NCI-H82 treated with DMSO at 0.1 percent for 48 hours (cell line): ENCODE results near the gene DERL2.

Source experiments
- DNase-seq: peaks from one replicate; lab custom pipeline; 2025; ENCODE audit not compliant: unreplicated experiment; lab: John Stamatoyannopoulos, UW

DERL2 gene

DNA sequence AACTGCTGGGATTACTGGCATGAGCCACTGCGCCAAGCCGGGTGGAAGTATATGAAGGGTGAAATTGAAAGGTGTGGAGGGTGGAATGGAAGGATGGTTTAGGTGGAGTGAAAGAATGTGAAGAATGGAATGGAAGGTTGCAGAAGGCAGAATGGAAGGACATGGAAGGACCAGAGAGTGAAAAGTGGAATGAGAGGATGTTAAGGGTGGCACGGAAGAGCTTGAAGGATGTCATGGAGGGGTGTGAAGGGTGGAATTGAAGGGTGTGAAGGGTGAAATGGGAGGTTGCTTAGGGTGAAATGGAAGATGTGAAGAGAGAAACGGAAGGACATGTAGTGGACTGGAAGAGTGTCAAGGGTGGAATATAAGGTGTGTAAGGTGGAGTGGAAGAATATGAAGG, 16.6 kb upstream of the DERL2 start:
- DNase-seq, result no peak

DNA sequence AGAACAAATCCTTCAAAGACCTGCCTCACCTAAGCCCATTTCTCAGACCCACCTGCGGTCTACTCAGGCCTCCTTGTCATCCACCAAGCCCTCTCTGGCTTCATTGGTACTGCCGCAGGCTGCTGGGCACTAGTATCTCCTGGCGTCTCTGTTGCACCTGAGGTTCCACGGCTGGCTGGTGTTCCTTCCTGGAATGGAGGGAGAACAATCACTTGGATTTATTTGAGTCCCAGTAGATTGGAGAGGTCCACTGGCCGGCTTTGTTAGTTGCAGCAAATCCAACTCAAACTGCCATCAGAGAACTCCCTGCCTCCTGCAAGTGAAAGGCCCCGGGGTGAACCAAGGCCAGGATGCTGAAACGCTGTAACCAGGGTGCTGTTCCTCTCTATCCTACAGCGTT, 15.7 kb upstream of the DERL2 start:
- DNase-seq, result no peak

DNA sequence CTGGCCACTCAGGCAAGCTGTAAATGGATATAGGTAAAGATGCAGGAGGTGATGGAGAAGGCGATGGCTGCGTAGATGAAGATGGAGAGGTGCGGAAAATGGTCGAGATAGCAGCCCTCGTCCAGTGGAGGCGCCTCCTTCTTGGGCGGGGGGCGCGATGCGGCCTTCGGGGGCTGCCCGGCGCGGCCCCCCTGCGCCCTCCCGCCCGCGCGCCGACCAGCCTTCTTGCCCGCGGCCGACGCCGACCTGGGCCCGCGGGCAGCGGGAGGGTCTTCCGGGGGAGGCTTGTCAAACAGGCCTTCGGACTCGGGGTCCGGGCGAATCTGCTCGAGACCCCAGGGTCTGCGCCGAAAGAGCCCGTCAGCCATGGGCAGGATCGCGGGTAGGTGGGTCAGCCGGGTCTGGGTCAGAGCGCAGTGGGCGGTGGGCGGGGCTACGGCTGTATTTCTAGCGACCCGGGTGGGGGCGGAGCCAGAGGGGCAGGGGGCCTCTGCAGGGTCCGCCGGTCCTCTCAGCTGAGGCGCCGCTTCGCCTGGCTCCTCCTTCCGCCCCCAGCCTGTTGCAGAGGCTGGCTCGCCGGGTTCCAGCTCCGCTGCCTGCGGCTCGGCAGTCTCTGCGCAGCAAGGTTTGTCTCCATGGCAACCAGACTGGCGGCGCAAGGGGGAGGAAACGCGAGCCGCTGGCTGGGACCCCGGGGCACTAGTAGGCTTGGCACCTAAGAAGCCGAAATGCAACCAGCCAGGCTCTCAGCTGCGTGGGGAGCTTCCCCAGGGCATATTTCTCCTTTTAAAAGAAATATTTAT, 14.8 kb upstream of the DERL2 start:
- peak; percentile 82 for DNase-seq

DNA sequence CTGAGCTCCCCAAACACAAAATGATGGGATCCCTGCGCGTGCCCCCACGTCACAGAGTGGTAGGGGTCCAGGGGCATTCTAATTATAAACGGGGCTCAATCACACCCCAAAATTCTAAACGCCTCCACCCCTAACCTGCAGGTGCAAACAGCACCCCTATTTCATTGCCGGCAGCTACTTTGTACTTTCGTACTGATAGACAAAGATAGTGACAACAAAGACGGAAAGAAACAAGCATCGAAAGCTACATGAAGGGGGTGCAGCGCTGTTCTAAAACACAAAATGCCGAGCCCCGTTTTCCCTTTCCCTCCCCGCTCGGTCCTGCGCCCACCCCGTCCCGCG, 14.2 kb upstream of the DERL2 start:
- DNase-seq, result no peak

DNA sequence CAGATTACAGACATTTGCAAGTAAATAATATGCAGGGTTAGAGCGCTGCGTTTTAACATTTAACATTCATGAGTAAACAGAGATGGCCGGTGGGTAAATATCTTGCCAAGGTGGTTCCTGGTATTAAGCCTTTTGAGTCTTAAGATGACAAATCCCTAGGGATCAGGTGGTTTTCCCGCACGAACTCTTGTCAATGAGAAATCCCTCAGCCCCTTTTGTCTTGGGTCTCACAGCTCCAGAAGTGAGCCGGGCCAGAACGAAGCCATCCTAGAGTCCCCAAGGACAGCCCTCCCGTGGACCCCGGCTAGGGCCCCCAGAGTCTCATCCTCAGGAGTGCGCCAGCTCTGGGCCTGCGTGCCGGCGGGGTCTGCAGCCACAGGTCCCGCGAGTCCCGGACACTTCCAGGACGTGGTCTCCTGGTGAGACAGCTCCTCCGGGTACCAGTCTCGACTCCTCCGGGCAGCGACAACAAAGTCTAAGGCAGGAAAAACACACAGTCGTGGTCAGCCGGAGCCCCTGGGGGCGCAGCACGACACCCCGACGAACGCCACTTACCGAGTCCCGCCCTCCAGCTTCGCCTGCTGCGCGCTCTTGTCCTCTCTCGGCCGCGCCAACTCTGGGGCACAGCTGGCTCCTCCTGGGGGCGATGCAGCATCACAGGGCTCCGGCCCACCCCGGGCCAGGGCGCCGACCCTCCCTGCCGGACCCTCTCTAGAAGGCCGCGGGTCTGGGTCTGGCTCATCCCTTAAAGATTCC, 13.7 kb upstream of the DERL2 start:
- no peak for DNase-seq

DNA sequence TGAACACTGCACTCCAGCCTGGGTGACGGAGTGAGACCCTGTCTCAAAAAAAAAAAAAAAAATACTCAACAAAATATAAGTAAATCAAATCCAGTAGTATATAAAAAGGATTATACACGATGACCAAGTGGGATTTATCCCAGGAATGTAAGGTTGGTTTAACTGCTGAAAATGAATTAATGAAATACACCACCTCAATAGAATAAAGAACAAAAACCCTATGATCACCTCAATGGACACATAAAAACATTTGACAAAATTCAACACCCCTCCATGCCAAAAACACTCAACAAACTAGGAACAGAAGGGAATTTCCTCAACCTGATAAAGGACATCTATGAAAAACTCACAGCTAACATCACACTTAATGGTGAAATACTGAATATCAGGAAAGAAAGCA, 7.0 kb upstream of the DERL2 start:
- DNase-seq, result no peak

DNA sequence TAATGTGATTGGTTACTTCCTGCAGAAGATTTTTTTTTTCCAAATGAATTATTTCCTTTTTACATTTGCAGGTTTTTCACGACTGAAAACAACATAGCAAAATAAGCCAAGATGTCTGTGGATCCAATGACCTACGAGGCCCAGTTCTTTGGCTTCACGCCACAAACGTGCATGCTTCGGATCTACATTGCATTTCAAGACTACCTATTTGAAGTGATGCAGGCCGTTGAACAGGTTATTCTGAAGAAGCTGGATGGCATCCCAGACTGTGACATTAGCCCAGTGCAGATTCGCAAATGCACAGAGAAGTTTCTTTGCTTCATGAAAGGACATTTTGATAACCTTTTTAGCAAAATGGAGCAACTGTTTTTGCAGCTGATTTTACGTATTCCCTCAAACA, 2.8 kb upstream of the DERL2 start:
- no peak for DNase-seq

DNA sequence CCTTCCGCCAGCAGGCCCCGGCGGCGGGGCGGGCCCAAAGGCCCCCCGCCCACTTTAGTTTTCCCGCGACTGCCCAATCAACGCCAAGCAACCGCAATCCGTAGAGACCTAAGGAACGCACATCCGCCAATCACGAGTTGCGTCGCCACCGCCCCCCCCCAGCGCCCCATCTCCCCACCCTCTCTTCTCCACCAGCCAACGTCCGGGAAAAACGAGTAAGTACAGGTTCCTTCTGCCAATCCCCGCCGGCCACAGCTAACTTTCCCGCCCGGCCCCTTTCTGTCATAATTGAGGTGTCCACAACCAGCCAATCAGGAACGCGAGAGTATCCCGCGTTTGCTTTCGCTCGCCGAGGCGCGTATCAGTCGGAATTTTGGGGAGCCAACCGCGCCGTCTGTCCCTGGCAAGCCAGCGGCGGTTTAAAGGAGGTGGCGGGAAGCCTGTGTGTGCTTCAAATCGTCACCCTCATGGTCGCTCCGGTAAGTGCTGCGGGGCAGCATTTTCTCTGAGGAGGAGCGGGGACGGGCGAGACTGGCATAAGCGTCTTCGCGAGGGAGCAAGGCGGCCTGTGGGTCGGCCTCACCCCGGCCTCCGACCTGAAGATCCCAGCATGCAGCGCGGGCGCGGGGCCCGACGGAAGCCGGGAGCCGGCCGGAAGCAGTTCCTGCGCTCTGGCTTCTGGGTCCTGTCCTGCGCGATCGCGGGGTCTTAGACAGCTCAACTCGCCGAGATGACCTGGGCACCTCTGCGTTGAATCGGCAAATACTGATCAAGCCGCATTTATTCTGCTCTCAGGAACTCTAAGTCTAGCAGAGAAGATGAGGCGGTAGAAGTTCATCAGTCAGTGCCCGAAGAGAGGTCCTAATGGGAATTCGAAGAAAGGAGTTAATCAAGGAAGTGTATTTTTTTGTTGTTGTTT, 487 bp upstream of the DERL2 start, which contains the start of gene MIS12:
Gene MIS12, plus strand, starts transcription at position 361 of the 919 bp plus-strand sequence. CDS start 2,297 bp downstream, outside the sequence.
- peak; percentile 100 for DNase-seq

DNA sequence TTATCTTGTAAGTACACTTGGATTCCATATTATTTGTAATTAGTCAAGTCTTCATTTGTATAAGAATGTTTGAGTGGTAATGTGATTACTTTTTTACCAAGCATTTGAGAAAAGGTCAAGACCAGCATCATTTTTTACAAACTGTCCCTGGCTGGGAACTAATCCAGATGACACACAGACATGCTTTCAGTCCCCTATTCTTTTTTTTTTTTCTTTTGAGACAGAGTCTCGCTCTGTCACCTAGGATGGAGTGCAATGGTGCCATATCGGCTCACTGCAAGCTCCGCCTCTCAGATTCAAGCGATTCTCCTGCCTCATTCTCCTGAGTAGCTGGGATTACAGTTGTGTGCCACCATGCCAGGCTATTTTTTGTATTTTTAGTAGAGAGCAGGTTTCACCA, 4.5 kb downstream of the DERL2 start:
- DNase-seq, result no peak

DNA sequence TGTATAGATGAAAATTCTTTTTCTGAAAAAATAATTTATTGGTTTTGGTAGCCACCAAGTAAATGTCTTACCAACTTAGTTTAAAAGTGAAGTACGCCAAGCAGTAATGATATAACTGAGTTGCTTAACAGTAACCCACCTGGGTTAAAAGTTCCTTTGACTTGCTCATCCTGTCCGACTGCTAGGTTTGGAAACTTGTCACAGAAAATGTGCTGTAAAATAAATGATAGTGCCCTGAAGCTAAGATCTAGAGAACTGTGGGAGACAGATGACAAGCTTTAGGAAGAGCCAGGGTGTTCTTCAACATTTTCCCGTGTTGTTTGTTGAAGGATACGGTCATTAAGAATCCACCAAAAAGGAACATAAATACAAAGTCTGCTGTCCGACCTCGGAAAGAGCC, 5.0 kb downstream of the DERL2 start:
- no peak for DNase-seq

DNA sequence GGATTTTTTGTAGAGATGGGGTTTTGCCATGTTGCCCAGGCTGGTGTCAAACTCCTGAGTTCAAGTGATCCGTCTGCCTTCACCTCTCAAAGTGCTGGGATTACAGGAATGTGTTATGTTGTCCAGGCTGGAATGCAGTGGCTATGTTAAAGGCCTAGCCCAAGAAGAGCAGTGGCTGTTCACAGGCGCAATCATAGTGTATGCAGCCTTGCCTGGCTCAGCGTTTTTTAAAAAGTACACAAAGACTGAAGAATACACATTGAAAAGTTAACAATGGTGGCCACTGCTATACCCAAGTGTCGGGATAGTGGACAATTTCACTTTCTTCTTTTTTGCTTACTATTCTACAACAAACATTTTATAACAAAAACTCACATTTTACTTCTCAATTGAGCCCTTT, 7.0 kb downstream of the DERL2 start:
- no peak for DNase-seq

DNA sequence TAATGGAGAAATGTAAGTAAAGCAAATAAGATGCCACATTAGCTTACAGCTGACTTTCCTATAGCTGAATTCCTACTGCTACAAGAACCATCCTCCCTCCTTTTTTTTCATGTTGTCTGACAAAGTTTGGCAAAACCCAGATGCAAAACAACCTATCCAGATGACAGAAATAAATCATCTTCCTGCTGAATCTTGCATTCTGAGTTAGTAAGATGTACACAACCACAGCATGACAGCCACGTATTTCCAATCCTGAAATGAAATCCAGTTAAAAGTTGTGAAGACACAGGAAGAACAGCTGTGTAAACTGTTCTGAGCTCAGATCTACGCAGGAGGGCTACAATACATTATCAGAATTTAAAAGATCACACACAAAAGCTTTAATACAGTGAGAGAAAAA, 12.1 kb downstream of the DERL2 start:
- DNase-seq, result no peak

DNA sequence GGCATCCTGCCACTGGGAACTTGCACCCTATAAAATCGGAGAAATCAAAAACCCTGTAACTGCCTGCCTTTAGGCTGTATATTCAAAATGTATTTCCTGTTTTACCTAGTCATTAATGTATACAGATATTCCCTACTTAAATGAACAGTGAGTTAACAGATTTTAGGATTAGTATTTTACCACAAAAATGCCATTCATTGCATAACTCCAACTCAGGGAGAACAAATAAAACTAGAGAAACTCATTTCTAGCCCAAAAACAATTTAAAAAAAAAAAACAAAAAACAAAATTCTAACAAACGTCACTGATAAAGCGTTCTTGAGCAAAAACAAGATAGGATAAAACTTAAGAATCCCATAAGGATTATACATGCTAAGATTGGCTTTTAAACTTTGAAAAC, 13.5 kb downstream of the DERL2 start:
- DNase-seq, result no peak

DNA sequence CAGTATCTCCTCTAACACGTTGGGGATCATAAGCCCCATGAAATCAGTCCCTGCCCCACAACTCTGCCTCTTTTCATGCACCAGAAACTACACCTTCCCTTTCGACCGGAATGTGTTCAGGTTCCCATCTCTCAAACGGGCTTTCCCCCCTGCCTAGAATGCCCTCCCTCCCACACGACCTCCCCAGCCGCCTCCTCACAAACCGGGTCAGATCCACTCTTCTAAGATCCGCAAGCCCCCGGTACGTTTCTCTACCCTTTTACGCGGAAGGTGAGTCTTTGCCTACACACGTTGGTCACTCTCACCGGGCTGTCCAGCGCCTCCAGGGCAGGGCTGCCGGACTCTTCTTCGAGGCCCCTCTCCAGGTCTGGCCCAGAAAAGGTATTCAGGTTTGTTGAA, 17.9 kb downstream of the DERL2 start:
- DNase-seq, result no peak

DNA sequence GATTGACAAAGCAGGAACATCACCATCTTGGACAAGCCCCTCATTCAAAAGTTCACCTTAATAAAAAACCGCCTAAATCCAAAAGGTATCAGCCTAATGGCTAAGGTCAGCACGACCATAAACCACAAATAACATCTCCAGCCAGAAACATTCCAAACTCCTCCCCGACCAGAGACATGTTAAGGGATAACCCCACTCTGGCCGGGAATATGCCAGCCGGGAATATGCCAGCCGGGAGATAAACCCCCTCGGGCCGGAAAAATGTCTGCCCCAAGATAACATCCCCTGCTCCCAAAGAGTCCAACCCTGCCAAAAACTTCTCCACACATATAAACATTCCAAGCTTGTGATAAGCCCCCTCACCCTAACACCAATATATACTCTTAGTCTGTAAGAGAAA, 18.6 kb downstream of the DERL2 start:
- DNase-seq, result no peak

DNA sequence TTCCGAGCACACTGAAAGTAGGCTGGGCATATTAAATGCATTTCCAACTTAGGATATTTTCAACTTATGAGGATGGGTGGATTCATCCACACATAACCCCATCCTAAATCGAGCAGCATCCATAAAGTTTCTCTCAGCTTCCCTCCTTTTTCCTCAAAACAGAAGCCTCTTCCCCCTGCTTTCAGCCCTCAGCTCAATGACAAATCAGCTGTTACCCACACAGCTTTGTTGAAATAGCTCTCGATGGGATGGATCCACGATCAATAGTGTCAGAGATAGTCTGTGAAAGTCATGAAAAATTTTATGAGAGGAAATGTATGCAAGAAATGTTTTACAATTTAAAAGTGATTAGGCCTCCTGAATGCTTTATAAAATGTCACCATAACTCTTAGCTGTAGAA, 19.7 kb downstream of the DERL2 start:
- no peak for DNase-seq

DNA sequence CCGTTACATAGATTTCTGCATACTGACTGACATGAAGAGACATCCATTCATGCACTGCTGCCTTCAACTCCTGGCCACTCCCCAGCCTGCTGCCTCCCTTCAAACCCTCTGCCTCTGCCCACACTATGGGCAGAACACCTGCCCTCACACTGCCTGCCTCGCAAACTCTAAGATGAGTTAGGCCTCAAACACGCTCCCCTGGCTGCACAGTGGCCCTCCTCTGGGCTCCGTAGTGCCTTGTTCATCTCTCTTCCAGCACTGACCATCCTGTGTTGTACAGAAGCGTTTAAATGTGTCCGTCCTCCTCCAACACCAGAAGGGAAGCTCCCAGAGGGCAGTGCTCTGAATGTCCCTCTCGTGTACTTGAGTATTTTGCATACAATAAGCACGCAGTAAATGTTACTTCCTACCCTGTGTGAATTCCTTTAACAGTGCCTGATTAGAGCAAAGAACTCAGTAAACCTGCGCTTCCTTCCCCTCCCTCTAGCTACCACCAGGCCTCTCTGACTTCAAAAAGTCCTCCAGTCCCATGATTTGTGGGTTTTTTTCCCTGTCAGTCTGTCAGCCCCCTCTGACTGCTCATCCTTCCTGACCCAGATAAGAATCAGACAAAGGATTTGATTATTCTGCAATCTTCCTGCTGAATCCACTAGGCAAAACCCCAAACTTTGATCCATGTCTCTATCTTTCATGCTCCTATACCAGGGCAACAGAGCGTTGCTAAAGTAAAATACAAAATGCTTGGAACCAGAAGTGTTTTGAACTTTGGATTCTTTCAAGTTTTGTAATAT, 21.1 kb downstream of the DERL2 start:
- no peak for DNase-seq

DNA sequence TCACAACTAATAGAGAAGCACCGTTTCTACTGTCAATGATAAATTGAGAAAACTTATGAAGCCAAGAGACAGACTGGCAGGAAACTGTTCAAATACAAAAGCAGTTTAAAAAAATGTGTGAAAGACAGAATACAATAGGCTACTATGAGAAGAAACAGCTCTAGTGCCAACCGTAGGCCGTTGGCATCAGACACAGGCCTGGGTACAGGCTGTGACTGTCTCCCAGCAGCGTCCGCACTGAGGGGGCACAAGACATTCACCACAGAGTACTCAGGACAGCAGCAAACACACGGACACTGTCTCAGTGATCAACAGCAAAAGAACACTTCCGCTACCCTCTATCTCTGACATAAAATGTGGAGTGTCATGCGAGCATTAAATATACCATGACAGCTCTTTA, 39.2 kb downstream of the DERL2 start:
- no peak for DNase-seq

DNA sequence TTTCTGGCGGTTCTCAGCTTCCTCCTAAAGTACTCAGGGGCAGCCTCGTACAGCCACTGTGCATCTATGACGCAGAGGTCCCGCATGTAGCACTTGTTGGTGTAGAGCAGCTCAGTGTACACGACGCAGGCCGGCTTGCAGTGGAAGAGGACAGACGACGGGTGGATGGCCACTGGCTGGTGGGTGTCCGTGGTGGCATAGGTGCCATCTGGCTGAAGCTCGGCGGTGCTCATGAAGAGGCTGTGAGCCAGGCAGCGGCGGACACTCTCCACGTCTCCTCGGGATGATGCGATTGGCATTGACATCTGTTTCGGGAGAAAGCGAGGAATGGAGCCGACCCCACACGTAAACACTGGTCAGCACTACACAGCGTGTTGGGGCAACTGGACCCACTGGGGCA, 41.8 kb downstream of the DERL2 start:
- DNase-seq, result no peak

DNA sequence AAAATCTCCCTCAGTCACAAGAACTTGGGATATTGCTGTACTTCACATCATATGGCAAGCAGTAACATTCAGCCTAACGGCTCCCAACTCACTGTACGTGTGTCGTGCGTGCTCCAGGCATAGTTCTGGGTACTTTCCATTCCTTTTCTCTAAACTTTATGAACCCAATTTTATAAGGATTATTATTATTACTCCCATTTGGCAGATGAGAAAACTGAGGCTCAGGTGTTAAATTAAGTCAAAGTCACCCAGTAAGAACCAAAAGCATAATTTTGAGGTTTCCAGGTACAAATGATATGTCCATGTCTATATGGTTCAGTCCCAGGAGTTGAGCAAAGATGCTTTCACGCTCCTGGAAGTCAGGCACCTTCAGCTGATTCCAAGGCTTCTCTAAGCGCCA, 42.2 kb downstream of the DERL2 start:
- no peak for DNase-seq

DNA sequence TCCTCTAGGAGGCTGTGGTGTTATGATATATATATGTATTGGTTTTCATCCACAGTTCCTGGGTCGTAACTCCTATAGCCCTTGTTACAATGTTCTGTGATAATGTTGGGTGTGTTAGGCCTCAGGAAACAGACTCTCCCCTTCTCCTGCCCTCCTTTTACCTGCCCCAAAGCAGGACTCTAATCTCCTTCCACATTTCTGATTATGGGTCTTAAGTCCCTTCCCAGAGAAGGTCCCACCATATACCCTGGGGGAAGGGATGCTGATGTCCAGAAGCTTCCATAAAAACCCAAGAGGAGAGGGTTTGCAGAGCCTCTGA, 46.6 kb downstream of the DERL2 start:
- DNase-seq, result no peak
